Measurements from ENCODE around the gene KDM6B.

GRCh38 chr17:7790150-7790549 lies 43.9 kb upstream of the KDM6B start:
- TF ChIP-seq CTCF (IDR thresholded peaks at IDR 0.05; ENCODE audit: low read depth, low read length) (no peak), EZH2phosphoT487 (IDR thresholded peaks at IDR 0.05; ENCODE audit: low read depth) (no peak)
